Measurements from ENCODE around the gene MTIF3.

DNA sequence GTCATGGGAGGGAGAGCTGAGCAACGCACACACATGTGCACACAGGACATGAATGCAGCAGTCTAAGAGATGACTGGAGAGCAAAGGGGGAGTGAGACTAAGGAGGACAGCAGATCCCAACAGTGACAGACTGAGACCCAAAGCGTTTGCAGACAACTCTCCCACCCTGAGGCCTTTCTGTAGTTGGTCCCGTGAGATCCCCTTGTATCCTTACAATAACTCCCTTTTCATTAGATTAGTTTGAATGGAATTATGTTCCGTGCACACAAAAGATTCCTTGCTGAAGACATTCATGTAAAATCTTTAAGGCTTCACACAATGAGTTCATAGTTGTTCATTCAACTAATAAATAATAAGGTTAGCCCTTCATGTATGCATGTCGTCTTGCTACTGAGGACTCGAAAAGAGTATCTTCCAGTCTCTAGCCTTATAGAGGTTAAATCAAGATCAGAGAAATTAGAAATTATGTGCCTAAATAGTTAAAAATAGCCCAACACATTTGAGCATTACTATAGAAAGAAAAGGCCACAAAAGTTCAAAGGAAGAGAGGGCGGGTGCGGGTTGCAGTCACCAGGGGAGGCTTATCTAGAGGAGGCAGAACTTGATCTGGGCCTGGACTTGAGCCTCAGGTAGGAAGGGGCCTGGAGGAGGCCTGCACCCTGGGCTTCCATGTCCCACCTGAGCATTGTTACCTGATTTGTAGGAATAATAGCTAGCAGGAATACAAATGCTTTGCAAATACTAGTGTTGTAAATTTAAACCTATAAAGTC, 29.1 kb downstream of the MTIF3 start:
- TF ChIP-seq CTCF (conservative IDR thresholded peaks at IDR 0.05; ENCODE audit: low read length) (no peak), EZH2phosphoT487 (IDR thresholded peaks at IDR 0.05; ENCODE audit: borderline replicate concordance, low read depth, low read length) (no peak)
